ENCODE results near the gene FBXL20. TPM values are rescaled to one million over a fixed set of nuclear protein-coding genes. Genes with fewer than 3 reads are reported as not detected.
"Not testable (repeated sequence)": the region's sequence is repeated elsewhere in the genome, so short reads cannot be mapped to it uniquely, and the experiment has no call there.

The FBXL20 gene
- total and polyA plus RNA-seq, 2 donors (not counting 1 experiment from before 2014, with no cell fraction given), result 7.6 to 14.5 TPM

DNA sequence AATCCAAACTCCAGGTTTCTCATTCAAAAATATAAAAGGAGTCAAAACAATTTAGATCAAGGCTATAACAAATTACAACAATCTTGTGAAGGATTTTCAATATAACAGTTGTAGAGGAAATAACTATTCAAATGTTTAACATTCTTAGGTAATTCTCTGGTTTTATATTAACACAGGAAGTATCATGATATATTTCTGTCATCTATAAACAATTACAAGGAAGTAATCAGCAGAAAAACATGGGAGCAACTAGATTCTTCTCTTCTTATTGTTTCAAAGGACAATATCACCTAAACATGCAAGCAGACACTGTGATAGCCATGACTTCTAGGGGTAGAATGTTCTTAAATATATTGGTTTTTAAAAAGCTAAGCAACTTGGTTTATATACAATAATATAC, 49.9 kb downstream of the FBXL20 start:
- H3K27ac ChIP-seq (ENCODE audit: insufficient read depth, low read length), result no peak overlapping the region
- H4K20me1 ChIP-seq (ENCODE audit: control insufficient read depth, extremely low read depth, insufficient read depth, low read length), result no peaks in the 10 kb centered on the region

DNA sequence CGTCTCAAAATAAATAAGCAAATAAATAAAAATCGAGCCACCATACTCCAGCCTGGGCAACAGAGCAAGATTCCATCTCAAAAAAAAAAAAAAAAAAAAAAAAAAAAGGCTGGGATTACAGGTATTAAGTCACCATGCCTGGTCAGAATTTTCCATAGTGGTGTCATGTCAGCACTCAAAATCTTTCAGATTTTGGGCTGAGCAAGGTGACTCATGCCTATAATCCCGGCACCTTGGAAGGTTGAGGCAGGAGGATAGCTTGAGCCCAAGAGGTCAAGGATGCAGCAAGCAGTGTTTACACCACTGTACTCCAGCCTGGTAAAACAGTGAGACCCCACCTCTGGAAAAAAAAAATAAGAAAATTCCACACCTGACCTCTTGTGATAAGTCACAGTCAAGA, 52.2 kb downstream of the FBXL20 start:
- Histone ChIP-seq H3K27ac (ENCODE audit: insufficient read depth, low read length) (no peak overlapping the region), H3K36me3 (ENCODE audit: control insufficient read depth, insufficient read depth, low read length) (no peaks in the 10 kb centered on the region), H4K20me1 (ENCODE audit: control insufficient read depth, extremely low read depth, insufficient read depth, low read length) (no peaks in the 10 kb centered on the region), H3K9me3 (ENCODE audit: control insufficient read depth, insufficient read depth, low read depth, low read length) (no peaks in the 10 kb centered on the region), H3K4me3 (replicated peaks in 1 of 4; ENCODE audit: control extremely low read depth in 1 of 4, insufficient read depth in 1 of 4, low read depth in 3 of 4, low read length in 4 of 4) (no peak overlapping the region), H2AFZ (ENCODE audit: low read length) (no peak overlapping the region), H3K27me3 (ENCODE audit: control insufficient read depth, insufficient read depth, low read length) (no peaks in the 10 kb centered on the region), H3K9ac (ENCODE audit: insufficient read depth, low read length) (no peak overlapping the region), H3K4me1 (ENCODE audit: control insufficient read depth, extremely low read depth, insufficient read depth, low read length) (no peaks in the 10 kb centered on the region), H3K4me2 (ENCODE audit: extremely low read depth, insufficient read depth, low read length) (no peak overlapping the region), H3K79me2 (ENCODE audit: control insufficient read depth, insufficient read depth, low read length) (no peaks in the 10 kb centered on the region)
- no peak for TF ChIP-seq EZH2 (IDR thresholded peaks at IDR 0.05; ENCODE audit: low read length, missing control alignments)
- TF ChIP-seq, protein P1, sequence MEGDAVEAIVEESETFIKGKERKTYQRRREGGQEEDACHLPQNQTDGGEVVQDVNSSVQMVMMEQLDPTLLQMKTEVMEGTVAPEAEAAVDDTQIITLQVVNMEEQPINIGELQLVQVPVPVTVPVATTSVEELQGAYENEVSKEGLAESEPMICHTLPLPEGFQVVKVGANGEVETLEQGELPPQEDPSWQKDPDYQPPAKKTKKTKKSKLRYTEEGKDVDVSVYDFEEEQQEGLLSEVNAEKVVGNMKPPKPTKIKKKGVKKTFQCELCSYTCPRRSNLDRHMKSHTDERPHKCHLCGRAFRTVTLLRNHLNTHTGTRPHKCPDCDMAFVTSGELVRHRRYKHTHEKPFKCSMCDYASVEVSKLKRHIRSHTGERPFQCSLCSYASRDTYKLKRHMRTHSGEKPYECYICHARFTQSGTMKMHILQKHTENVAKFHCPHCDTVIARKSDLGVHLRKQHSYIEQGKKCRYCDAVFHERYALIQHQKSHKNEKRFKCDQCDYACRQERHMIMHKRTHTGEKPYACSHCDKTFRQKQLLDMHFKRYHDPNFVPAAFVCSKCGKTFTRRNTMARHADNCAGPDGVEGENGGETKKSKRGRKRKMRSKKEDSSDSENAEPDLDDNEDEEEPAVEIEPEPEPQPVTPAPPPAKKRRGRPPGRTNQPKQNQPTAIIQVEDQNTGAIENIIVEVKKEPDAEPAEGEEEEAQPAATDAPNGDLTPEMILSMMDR (conservative IDR thresholded peaks at IDR 0.05 in 1 of 2, IDR thresholded peaks at IDR 0.05 in 1 of 2; ENCODE audit: low read depth in 1 of 2, low read length in 2 of 2), result no peak
- no peak for DNase-seq (ENCODE audit: low read depth in 2 of 2)

More for the DNA sequence above, 49.9 kb downstream of the FBXL20 start:
- DNase-seq (ENCODE audit: low read depth in 2 of 2), result no peak
- Histone ChIP-seq H3K4me2 (ENCODE audit: extremely low read depth, insufficient read depth, low read length) (no peak overlapping the region), H3K4me1 (ENCODE audit: control insufficient read depth, extremely low read depth, insufficient read depth, low read length) (no peaks in the 10 kb centered on the region), H3K9me3 (ENCODE audit: control insufficient read depth, insufficient read depth, low read depth, low read length) (no peaks in the 10 kb centered on the region), H3K79me2 (ENCODE audit: control insufficient read depth, insufficient read depth, low read length) (no peaks in the 10 kb centered on the region), H3K27me3 (ENCODE audit: control insufficient read depth, insufficient read depth, low read length) (no peaks in the 10 kb centered on the region), H2AFZ (ENCODE audit: low read length) (no peak overlapping the region), H3K36me3 (ENCODE audit: control insufficient read depth, insufficient read depth, low read length) (no peaks in the 10 kb centered on the region), H3K9ac (ENCODE audit: insufficient read depth, low read length) (no peak overlapping the region), H3K4me3 (replicated peaks in 1 of 4; ENCODE audit: control extremely low read depth in 1 of 4, insufficient read depth in 1 of 4, low read depth in 3 of 4, low read length in 4 of 4) (no peak overlapping the region)
- TF ChIP-seq EZH2 (IDR thresholded peaks at IDR 0.05; ENCODE audit: low read length, missing control alignments), result no peak
- TF ChIP-seq, protein P1 (conservative IDR thresholded peaks at IDR 0.05 in 1 of 2, IDR thresholded peaks at IDR 0.05 in 1 of 2; ENCODE audit: low read depth in 1 of 2, low read length in 2 of 2), result no peak

DNA sequence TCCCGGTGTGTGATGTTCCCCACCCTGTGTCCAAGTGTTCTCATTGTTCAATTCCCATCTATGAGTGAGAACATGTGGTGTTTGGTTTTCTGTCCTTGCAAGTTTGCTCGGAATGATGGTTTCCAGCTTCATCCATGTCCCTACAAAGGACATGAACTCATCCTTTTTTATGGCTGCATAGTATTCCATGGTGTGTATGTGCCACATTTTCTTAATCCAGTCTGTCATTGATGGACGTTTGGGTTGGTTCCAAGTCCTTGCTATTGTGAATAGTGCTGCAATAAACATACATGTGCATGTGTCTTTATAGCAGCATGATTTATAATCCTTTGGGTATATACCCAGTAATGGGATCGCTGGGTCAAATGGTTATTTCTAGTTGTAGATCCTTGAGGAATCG, 54.6 kb downstream of the FBXL20 start:
- not testable (repeated sequence) for H3K4me1 ChIP-seq (ENCODE audit: control insufficient read depth, extremely low read depth, insufficient read depth, low read length); DNase-seq (ENCODE audit: low read depth in 2 of 2)

More for the DNA sequence above, 54.6 kb downstream of the FBXL20 start:
- not testable (repeated sequence) for H3K36me3 ChIP-seq (ENCODE audit: control insufficient read depth, insufficient read depth, low read length); H3K27ac ChIP-seq (ENCODE audit: insufficient read depth, low read length); H3K4me2 ChIP-seq (ENCODE audit: extremely low read depth, insufficient read depth, low read length); H4K20me1 ChIP-seq (ENCODE audit: control insufficient read depth, extremely low read depth, insufficient read depth, low read length); H3K79me2 ChIP-seq (ENCODE audit: control insufficient read depth, insufficient read depth, low read length); H3K9ac ChIP-seq (ENCODE audit: insufficient read depth, low read length); H3K4me3 ChIP-seq (replicated peaks in 1 of 4; ENCODE audit: control extremely low read depth in 1 of 4, insufficient read depth in 1 of 4, low read depth in 3 of 4, low read length in 4 of 4); H3K9me3 ChIP-seq (ENCODE audit: control insufficient read depth, insufficient read depth, low read depth, low read length); H3K27me3 ChIP-seq (ENCODE audit: control insufficient read depth, insufficient read depth, low read length); H2AFZ ChIP-seq (ENCODE audit: low read length)

Data from fibroblast of lung (primary cell).